Pulmonary artery endothelial cell (primary cell): ENCODE measurements around the gene SCAMP5. TPM values are rescaled to one million over a fixed set of nuclear protein-coding genes. Genes with fewer than 3 reads are reported as not detected.

Experiments used
- DNase-seq: peaks from one replicate; pipeline ENCODE4 v3.0.0-alpha.2; 2011; ENCODE audit warnings: low read depth, low spot score
- total RNA-seq: library from RNA; depleted of rRNA; stranded (reverse); fragments of >200 nt; gene quantifications from 2 replicates; pipeline ENCODE4 v1.2.3, GENCODE V29; 2014

The SCAMP5 gene
- total RNA-seq, 1 donor from 2014 or later, result 5.9 TPM

- no peak for DNase-seq
Measured at GRCh38 chr15:75022783-75023180, 27.4 kb downstream of the SCAMP5 start.

GRCh38 chr15:75023181-75023871 is 28.0 kb downstream of the SCAMP5 start, which contains the start of gene PPCDC:
Gene PPCDC (plus strand): TSS chr15:75023590. CDS start chr15:75028319, 4,729 bp downstream.
- DNase-seq, result peak; percentile 80

- DNase-seq, result no peak
Measured at GRCh38 chr15:75023872-75024636, 28.7 kb downstream of the SCAMP5 start.

GRCh38 chr15:75025107-75025506 is 29.7 kb downstream of the SCAMP5 start:
- DNase-seq, result no peak

GRCh38 chr15:75025548-75026260 is 30.3 kb downstream of the SCAMP5 start:
- DNase-seq, result no peak

GRCh38 chr15:75027551-75027950 is 32.2 kb downstream of the SCAMP5 start:
- DNase-seq, result no peak

GRCh38 chr15:75028991-75029377 is 33.6 kb downstream of the SCAMP5 start:
- DNase-seq, result no peak

- DNase-seq, result peak; percentile 91
Measured at GRCh38 chr15:75029378-75030022, 34.1 kb downstream of the SCAMP5 start.

GRCh38 chr15:75030023-75030413 is 34.7 kb downstream of the SCAMP5 start:
- peak; percentile 58 for DNase-seq

GRCh38 chr15:75030424-75030823 is 35.1 kb downstream of the SCAMP5 start:
- no peak for DNase-seq

- no peak for DNase-seq
Measured at GRCh38 chr15:75031848-75032247, 36.5 kb downstream of the SCAMP5 start.

- DNase-seq, result no peak
Measured at GRCh38 chr15:75032395-75032794, 37.0 kb downstream of the SCAMP5 start.

- no peak for DNase-seq
Measured at GRCh38 chr15:75033809-75034208, 38.4 kb downstream of the SCAMP5 start.

- no peak for DNase-seq
Measured at GRCh38 chr15:75034615-75035014, 39.3 kb downstream of the SCAMP5 start.

- no peak for DNase-seq
Measured at GRCh38 chr15:75036212-75036616, 40.9 kb downstream of the SCAMP5 start.

- no peak for DNase-seq
Measured at GRCh38 chr15:75037685-75038084, 42.3 kb downstream of the SCAMP5 start.

GRCh38 chr15:75038231-75038630 is 42.9 kb downstream of the SCAMP5 start:
- DNase-seq, result no peak

- no peak for DNase-seq
Measured at GRCh38 chr15:75042730-75043508, 47.6 kb downstream of the SCAMP5 start.

GRCh38 chr15:75043509-75044257 is 48.3 kb downstream of the SCAMP5 start:
- peak; percentile 94 for DNase-seq

- no peak for DNase-seq
Measured at GRCh38 chr15:75044258-75044878, 49.0 kb downstream of the SCAMP5 start.
